HepG2 (cell line): ENCODE data around the gene GTF2F1. TPM values are rescaled to one million over a fixed set of nuclear protein-coding genes. Genes with fewer than 3 reads are reported as not detected.

Experiments
- ATF5 ChIP-seq: sonication (generic); formaldehyde crosslinking; IDR thresholded peaks from 2 replicates; pipeline ENCODE4 v1.4.0; 2020; ENCODE audit warnings: mild to moderate bottlenecking, low read depth, missing genetic modification reagents
- FLYWCH1 ChIP-seq: sonication (generic); formaldehyde crosslinking; IDR thresholded peaks from 2 replicates; pipeline ENCODE4 v1.8.1; 2023; ENCODE audit warnings: mild to moderate bottlenecking, missing genetic modification reagents
- GTF3A ChIP-seq: sonication (generic); formaldehyde crosslinking; conservative IDR thresholded peaks from 2 replicates; pipeline ENCODE4 v1.4.0; 2020; ENCODE audit warnings: mild to moderate bottlenecking, missing genetic modification reagents
- HDAC1 ChIP-seq: sonication (generic); formaldehyde crosslinking; IDR thresholded peaks from 2 replicates; pipeline ENCODE4 v1.5.1; 2020; ENCODE audit warnings: mild to moderate bottlenecking, missing genetic modification reagents
- NR0B2 ChIP-seq: sonication (generic); formaldehyde crosslinking; IDR thresholded peaks from 2 replicates; pipeline ENCODE4 v1.4.0; 2020; ENCODE audit warnings: mild to moderate bottlenecking, missing genetic modification reagents
- NR1H2 ChIP-seq: sonication (generic); formaldehyde crosslinking; IDR thresholded peaks from 2 replicates; pipeline ENCODE4 v1.8.1; 2022; ENCODE audit warnings: low read depth, missing genetic modification reagents, borderline replicate concordance
- NR2C2 ChIP-seq: sonication (generic); formaldehyde crosslinking; IDR thresholded peaks from 2 replicates; pipeline ENCODE4 v1.4.0; 2020; ENCODE audit warnings: missing genetic modification reagents, mild to moderate bottlenecking, moderate library complexity, borderline replicate concordance
- PTBP1 ChIP-seq: fragments of 200-400 bp; formaldehyde crosslinking; IDR thresholded peaks from 2 replicates; pipeline ENCODE4 v1.6.1; 2018; ENCODE audit warnings: low read length, low read depth; ENCODE audit not compliant: poor library complexity, severe bottlenecking
- TFE3 ChIP-seq: IDR thresholded peaks from 2 replicates; pipeline ENCODE4 v1.6.1; 2016
- ZFP62 ChIP-seq: sonication (generic); formaldehyde crosslinking; IDR thresholded peaks from 2 replicates; pipeline ENCODE4 v1.4.0; 2020; ENCODE audit warnings: missing genetic modification reagents
- ZGPAT ChIP-seq: IDR thresholded peaks from 2 replicates; pipeline ENCODE4 v1.6.1; 2016; ENCODE audit warnings: mild to moderate bottlenecking
- ZNF350 ChIP-seq: sonication (generic); formaldehyde crosslinking; IDR thresholded peaks from 2 replicates; pipeline ENCODE4 v1.4.0; 2020; ENCODE audit warnings: mild to moderate bottlenecking, low read depth, missing genetic modification reagents, borderline replicate concordance
- ZNF484 ChIP-seq: sonication (generic); formaldehyde crosslinking; IDR thresholded peaks from 2 replicates; pipeline ENCODE4 v1.5.1; 2020; ENCODE audit warnings: mild to moderate bottlenecking, low read depth, missing genetic modification reagents, borderline replicate concordance
- ZNF672 ChIP-seq: sonication (generic); formaldehyde crosslinking; IDR thresholded peaks from 2 replicates; pipeline ENCODE4 v1.8.1; 2022; ENCODE audit warnings: missing genetic modification reagents
- ZNF768 ChIP-seq: sonication (generic); formaldehyde crosslinking; IDR thresholded peaks from 2 replicates; pipeline ENCODE4 v1.4.0; 2020; ENCODE audit warnings: missing genetic modification reagents
- ZNF777 ChIP-seq: sonication (generic); formaldehyde crosslinking; IDR thresholded peaks from 2 replicates; pipeline ENCODE4 v1.4.0; 2020; ENCODE audit warnings: missing genetic modification reagents
- ZNF780A ChIP-seq: sonication (generic); formaldehyde crosslinking; IDR thresholded peaks from 2 replicates; pipeline ENCODE4 v1.8.0; 2022; ENCODE audit warnings: mild to moderate bottlenecking, missing genetic modification reagents, moderate library complexity
- ZNF788 ChIP-seq: sonication (generic); formaldehyde crosslinking; IDR thresholded peaks from 2 replicates; pipeline ENCODE4 v1.5.0; 2020; ENCODE audit warnings: mild to moderate bottlenecking, missing genetic modification reagents, borderline replicate concordance
- ZNF891 ChIP-seq: sonication (generic); formaldehyde crosslinking; IDR thresholded peaks from 2 replicates; pipeline ENCODE4 v1.5.0; 2020; ENCODE audit warnings: mild to moderate bottlenecking, missing genetic modification reagents
- polyA plus RNA-seq, 8 experiments: library from polyadenylated mRNA; depleted of rRNA in 3 of 8; stranded (reverse) in 7 of 8; unstranded in 1 of 8; fragments of >200 nt; fragmentation: Illumina TruSeq in 4 of 8; extraction: Trizol in 4 of 8; gene quantifications; 2 replicates each; pipeline versions ENCODE4 v1.2.1 to v1.2.3, GENCODE V29; 2011 to 2016; ENCODE audit warnings: low read depth in 4 of 8, missing spikeins in 1 of 8, mixed read lengths in 1 of 8; ENCODE audit not compliant: insufficient read depth in 1 of 8
- total RNA-seq, 5 experiments: library from RNA; depleted of rRNA; stranded (reverse); fragments of >200 nt; fragmentation: Illumina TruSeq; extraction: Trizol; gene quantifications; 2 replicates each; pipeline ENCODE4 v1.2.3, GENCODE V29; 2016; ENCODE audit warnings: low read depth in 1 of 5
- TF ChIP-seq, protein P1 (sequence below): sonication (generic); IDR thresholded peaks from 2 replicates; pipeline ENCODE4 v1.6.1; 2016; ENCODE audit warnings: low read depth, borderline replicate concordance
- TF ChIP-seq, protein P2 (sequence below): sonication (generic); formaldehyde crosslinking; IDR thresholded peaks from 2 replicates; pipeline ENCODE4 v1.4.0; 2020; ENCODE audit warnings: missing genetic modification reagents; ENCODE audit errors: not compliant biosample characterization

GTF2F1 gene
- total and polyA plus RNA-seq, 2 of the 13 experiments (the other 11 are each of a cell fraction or from before 2014, with no cell fraction given): 27.8 to 34.1 TPM

DNA sequence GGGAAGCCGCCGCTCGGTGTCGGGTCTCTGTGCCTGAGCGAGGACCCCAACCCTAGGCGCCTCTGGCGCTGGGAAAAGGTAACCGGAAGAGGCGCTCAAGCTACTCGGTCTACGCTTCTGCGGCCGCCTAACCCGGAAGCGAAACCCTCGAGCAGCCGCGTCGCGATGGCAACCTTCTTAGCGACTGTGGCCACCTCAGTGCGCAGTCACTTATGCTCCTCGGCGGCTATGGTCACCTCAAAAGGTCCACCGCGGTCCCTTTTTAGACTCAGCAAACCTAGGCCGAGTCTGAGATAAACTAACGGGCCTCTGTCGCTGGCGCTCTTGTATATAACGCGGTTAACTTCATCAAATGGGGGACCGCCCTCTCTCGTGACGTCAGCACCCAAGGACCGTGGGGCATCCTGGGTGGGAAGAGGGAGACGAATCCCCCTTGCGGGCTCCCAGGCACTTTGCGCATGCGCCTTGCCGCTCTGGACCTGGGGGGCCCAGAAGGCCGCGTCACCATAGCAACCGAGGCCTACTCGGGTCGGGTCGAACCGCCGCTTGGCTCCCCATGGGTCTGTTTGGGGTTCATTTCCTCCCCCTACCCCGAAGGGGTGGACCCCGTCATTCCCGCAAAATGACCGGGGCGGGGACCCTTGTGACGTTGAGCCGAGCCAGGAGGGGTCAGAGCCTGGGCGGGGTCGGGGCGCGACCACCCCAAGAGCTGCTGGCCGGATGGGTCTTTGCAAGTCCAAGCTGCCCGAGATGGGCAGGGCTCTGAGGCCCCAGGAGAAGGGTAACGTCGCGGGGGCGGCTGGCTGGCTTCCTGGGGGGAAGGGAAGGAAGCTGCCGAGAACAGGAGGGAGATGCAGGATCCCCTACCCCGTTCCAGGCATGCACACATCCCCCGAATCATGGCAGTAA, at the start of gene GTF2F1 (continued):
- TF ChIP-seq NR0B2 (CRISPR knock-in tag) (no peak), ATF5 (CRISPR knock-in tag) (no peak), ZNF891 (CRISPR knock-in tag) (0 out of 2 replicates have a peak, but pooled peaks have one; percentile 53), ZNF780A (CRISPR knock-in tag) (no peak), GTF3A (no peak), ZNF777 (CRISPR knock-in tag) (peak; percentile 28; the same call in 1 of the 2 replicates), NR2C2 (CRISPR knock-in tag) (peak; percentile 99), TFE3 (no peak), FLYWCH1 (CRISPR knock-in tag) (no peak), ZNF768 (CRISPR knock-in tag) (0 out of 2 replicates have a peak, but pooled peaks have one; percentile 61), ZFP62 (CRISPR knock-in tag) (no peak), ZNF484 (CRISPR knock-in tag) (no peak), NR1H2 (no peak), HDAC1 (CRISPR knock-in tag) (peak; percentile 76), PTBP1 (no peak), ZNF672 (CRISPR knock-in tag) (no peak), ZNF350 (peak; percentile 68; the same call in 1 of the 2 replicates), ZNF788 (CRISPR knock-in tag) (peak; percentile 12; the same call in 1 of the 2 replicates), ZGPAT (CRISPR knock-in tag) (peak; percentile 72)
- TF ChIP-seq, protein P1, sequence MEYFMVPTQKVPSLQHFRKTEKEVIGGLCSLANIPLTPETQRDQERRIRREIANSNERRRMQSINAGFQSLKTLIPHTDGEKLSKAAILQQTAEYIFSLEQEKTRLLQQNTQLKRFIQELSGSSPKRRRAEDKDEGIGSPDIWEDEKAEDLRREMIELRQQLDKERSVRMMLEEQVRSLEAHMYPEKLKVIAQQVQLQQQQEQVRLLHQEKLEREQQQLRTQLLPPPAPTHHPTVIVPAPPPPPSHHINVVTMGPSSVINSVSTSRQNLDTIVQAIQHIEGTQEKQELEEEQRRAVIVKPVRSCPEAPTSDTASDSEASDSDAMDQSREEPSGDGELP: no peak
- TF ChIP-seq, protein P2, sequence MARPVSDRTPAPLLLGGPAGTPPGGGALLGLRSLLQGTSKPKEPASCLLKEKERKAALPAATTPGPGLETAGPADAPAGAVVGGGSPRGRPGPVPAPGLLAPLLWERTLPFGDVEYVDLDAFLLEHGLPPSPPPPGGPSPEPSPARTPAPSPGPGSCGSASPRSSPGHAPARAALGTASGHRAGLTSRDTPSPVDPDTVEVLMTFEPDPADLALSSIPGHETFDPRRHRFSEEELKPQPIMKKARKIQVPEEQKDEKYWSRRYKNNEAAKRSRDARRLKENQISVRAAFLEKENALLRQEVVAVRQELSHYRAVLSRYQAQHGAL: peak; percentile 63
